Effector CD8-positive, alpha-beta T cell (primary cell): ENCODE measurements around the gene SLC38A1.
"Not testable (repeated sequence)": the region's sequence is repeated elsewhere in the genome, so short reads cannot be mapped to it uniquely, and the experiment has no call there.

Experiments used
- DNase-seq: peaks from one replicate; lab custom pipeline; 2025; lab: John Stamatoyannopoulos, UW
- total RNA-seq, 4 experiments: gene quantifications; one replicate each; lab custom pipeline; 2026; lab: John Stamatoyannopoulos, UW

Gene SLC38A1
- total RNA-seq: 765 to 1,570 (median 1,088) reads per million in 4 experiments

- DNase-seq: peak; percentile 75
Observed at GRCh38 chr12:46268583-46269428, at the start of gene SLC38A1. Gene SLC38A1, minus strand, starts transcription at chr12:46269043. Its CDS starts 29,243 bp downstream, at chr12:46239800.

- no peak for DNase-seq
Observed at GRCh38 chr12:46318037-46318436, 49.2 kb upstream of the SLC38A1 start.

GRCh38 chr12:46304070-46304469 is 35.2 kb upstream of the SLC38A1 start:
- DNase-seq: no peak

- peak; percentile 21 for DNase-seq
Observed at GRCh38 chr12:46303039-46303666, 34.3 kb upstream of the SLC38A1 start.

- no peak for DNase-seq
Observed at GRCh38 chr12:46300910-46301309, 32.1 kb upstream of the SLC38A1 start.

- DNase-seq: no peak
Observed at GRCh38 chr12:46299851-46300250, 31.0 kb upstream of the SLC38A1 start.

- no peak for DNase-seq
Observed at GRCh38 chr12:46298261-46298660, 29.4 kb upstream of the SLC38A1 start.

GRCh38 chr12:46296822-46297221 is 28.0 kb upstream of the SLC38A1 start:
- DNase-seq: no peak

GRCh38 chr12:46292754-46293402 is 24.0 kb upstream of the SLC38A1 start:
- no peak for DNase-seq

- not testable (repeated sequence) for DNase-seq
Observed at GRCh38 chr12:46291953-46292352, 23.1 kb upstream of the SLC38A1 start.

GRCh38 chr12:46285177-46285576 is 16.3 kb upstream of the SLC38A1 start:
- DNase-seq: not testable (repeated sequence)

GRCh38 chr12:46282829-46283228 is 14.0 kb upstream of the SLC38A1 start:
- no peak for DNase-seq

GRCh38 chr12:46276756-46277155 is 7.9 kb upstream of the SLC38A1 start:
- no peak for DNase-seq

- DNase-seq: no peak
Observed at GRCh38 chr12:46271863-46272262, 3.0 kb upstream of the SLC38A1 start.

GRCh38 chr12:46269429-46270241 is 792 bp upstream of the SLC38A1 start:
- peak; percentile 62 for DNase-seq

- peak; percentile 26 for DNase-seq
Observed at GRCh38 chr12:46267825-46268582, 839 bp downstream of the SLC38A1 start.

- DNase-seq: no peak
Observed at GRCh38 chr12:46267575-46267824, 1.3 kb downstream of the SLC38A1 start.

GRCh38 chr12:46266869-46267574 is 1.8 kb downstream of the SLC38A1 start:
- peak; percentile 49 for DNase-seq

- DNase-seq: peak; percentile 22
Observed at GRCh38 chr12:46266382-46266791, 2.5 kb downstream of the SLC38A1 start.

GRCh38 chr12:46265734-46266133 is 3.1 kb downstream of the SLC38A1 start:
- no peak for DNase-seq

- no peak for DNase-seq
Observed at GRCh38 chr12:46265102-46265501, 3.7 kb downstream of the SLC38A1 start.
